Epithelial cell of proximal tubule (primary cell): ENCODE measurements around the gene FCRL1. TPM values are rescaled to one million over a fixed set of nuclear protein-coding genes. Genes with fewer than 3 reads are reported as not detected.

Experiments
- DNase-seq: peaks from one replicate; pipeline ENCODE4 v3.0.0-alpha.2; 2011; ENCODE audit warnings: low read depth
- H3K4me3 ChIP-seq: 2 replicates; pipeline ENCODE4 v1.5.1; 2011; ENCODE audit warnings: low read depth, mild to moderate bottlenecking, low read length
- CTCF ChIP-seq: conservative IDR thresholded peaks from 2 replicates; pipeline ENCODE4 v1.5.1; 2012; ENCODE audit warnings: low read depth, mild to moderate bottlenecking, low read length
- total RNA-seq: library from RNA; depleted of rRNA; stranded (reverse); fragments of >200 nt; gene quantifications from 2 replicates; pipeline ENCODE4 v1.2.3, GENCODE V29; 2015

The FCRL1 gene
- total RNA-seq, 1 donor from 2014 or later: not detected

GRCh38 chr1:157844089-157844830, 24.3 kb upstream of the FCRL1 start:
- no peak for TF ChIP-seq CTCF
- H3K4me3 ChIP-seq: no peak overlapping the region
- DNase-seq: no peak

GRCh38 chr1:157842939-157843338, 23.0 kb upstream of the FCRL1 start:
- TF ChIP-seq CTCF: no peak
- no peak for DNase-seq
- no peak overlapping the region for H3K4me3 ChIP-seq

- no peak for TF ChIP-seq CTCF
- no peak within 1 kb of the TSS for H3K4me3 ChIP-seq
- no peak for DNase-seq
Measured at GRCh38 chr1:157841708-157842107, 21.8 kb upstream of the FCRL1 start, which contains the start of gene CD5L. Gene CD5L, minus strand, starts transcription at chr1:157841808. Its CDS starts 107 bp downstream, at chr1:157841701.

- no peak for DNase-seq
- no peak for TF ChIP-seq CTCF
- H3K4me3 ChIP-seq: no peak overlapping the region
Measured at GRCh38 chr1:157838966-157839365, 19.0 kb upstream of the FCRL1 start.

GRCh38 chr1:157834430-157834829, 14.5 kb upstream of the FCRL1 start:
- TF ChIP-seq CTCF: no peak
- no peak for DNase-seq
- no peak overlapping the region for H3K4me3 ChIP-seq

GRCh38 chr1:157833145-157833544, 13.2 kb upstream of the FCRL1 start:
- no peak for TF ChIP-seq CTCF
- no peak overlapping the region for H3K4me3 ChIP-seq
- no peak for DNase-seq
